ENCODE results near the gene RAE1. TPM values are rescaled to one million over a fixed set of nuclear protein-coding genes. Genes with fewer than 3 reads are reported as not detected.

Gene RAE1
- total RNA-seq, 1 experiment from 2014 or later, result 53.1 TPM

DNA sequence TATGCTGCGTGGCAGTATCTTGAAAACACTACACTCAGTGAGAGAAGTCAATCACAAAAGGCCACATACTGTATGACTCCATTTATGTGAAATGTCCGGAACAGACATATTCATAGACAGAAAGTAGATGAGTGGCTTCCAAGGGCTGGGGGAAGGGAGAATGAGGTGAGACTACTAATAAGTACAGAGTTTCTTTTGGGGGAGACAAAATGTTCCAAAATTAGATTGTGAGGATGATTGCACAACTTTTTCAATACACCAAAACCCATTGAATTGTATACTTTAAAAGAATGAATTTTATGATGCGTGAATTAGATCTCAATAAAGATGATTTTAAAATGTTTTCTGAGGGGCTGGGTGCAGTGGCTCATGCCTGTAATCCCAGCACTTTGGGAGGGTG lies 30.7 kb upstream of the RAE1 start:
- WGBS (ENCODE audit: extremely low coverage, insufficient read length, low lambda C conversion rate), result no CpG with 5 or more reads among the region's 3 CpGs
- H3K4ac ChIP-seq (ENCODE audit: low read depth, low read length), result no peak overlapping the region
- H3K27me3 Mint-ChIP-seq (ENCODE audit: low read depth), result peaks cover 20% of the 10 kb centered on the region
- H2BK15ac ChIP-seq (ENCODE audit: low read depth, low read length), result no peak overlapping the region
- peaks cover 24 to 32% of the 10 kb centered on the region in 2 experiments for H3K4me1 Mint-ChIP-seq
- H3K4me3 Mint-ChIP-seq, result no peak overlapping the region
- H3K79me2 ChIP-seq (ENCODE audit: insufficient read depth, low read length), result no peaks in the 10 kb centered on the region
- H2BK120ac ChIP-seq (ENCODE audit: low read depth, low read length, poor library complexity, severe bottlenecking), result no peak overlapping the region
- H3K79me1 ChIP-seq (ENCODE audit: insufficient read depth, low read depth, low read length, poor library complexity, severe bottlenecking), result no peaks in the 10 kb centered on the region
- no peak overlapping the region for H2AFZ ChIP-seq (ENCODE audit: low read length)
- H3K56ac ChIP-seq (ENCODE audit: insufficient read length, low read depth, low read length), result no peak overlapping the region
- H3K23me2 ChIP-seq (ENCODE audit: insufficient read length, low read depth, low read length, poor library complexity, severe bottlenecking), result no peaks in the 10 kb centered on the region
- no peak overlapping the region for H3K14ac ChIP-seq (ENCODE audit: insufficient read depth, low read length)
- H3K27ac Mint-ChIP-seq, result no peak overlapping the region
- no peak overlapping the region for H3K4me2 ChIP-seq (ENCODE audit: insufficient read depth, insufficient read length, low read length)
- H3K27ac ChIP-seq (ENCODE audit: insufficient read length, low read depth, low read length), result no peak overlapping the region
- H4K8ac ChIP-seq (replicated peaks; ENCODE audit: insufficient read length, low read depth, low read length), result no peak overlapping the region
- H3K18ac ChIP-seq (ENCODE audit: insufficient read length, low read depth, low read length), result no peak overlapping the region
- TF ChIP-seq, protein P1, sequence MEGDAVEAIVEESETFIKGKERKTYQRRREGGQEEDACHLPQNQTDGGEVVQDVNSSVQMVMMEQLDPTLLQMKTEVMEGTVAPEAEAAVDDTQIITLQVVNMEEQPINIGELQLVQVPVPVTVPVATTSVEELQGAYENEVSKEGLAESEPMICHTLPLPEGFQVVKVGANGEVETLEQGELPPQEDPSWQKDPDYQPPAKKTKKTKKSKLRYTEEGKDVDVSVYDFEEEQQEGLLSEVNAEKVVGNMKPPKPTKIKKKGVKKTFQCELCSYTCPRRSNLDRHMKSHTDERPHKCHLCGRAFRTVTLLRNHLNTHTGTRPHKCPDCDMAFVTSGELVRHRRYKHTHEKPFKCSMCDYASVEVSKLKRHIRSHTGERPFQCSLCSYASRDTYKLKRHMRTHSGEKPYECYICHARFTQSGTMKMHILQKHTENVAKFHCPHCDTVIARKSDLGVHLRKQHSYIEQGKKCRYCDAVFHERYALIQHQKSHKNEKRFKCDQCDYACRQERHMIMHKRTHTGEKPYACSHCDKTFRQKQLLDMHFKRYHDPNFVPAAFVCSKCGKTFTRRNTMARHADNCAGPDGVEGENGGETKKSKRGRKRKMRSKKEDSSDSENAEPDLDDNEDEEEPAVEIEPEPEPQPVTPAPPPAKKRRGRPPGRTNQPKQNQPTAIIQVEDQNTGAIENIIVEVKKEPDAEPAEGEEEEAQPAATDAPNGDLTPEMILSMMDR (conservative IDR thresholded peaks at IDR 0.05), result no peak
- no peak overlapping the region for H3K23ac ChIP-seq (ENCODE audit: insufficient read length, low read depth, low read length)
- no peaks in the 10 kb centered on the region for H3K4me1 ChIP-seq (ENCODE audit: insufficient read depth, low read length)
- no peak overlapping the region for H2BK5ac ChIP-seq (ENCODE audit: insufficient read length, low read length)
- no peak overlapping the region for H4K91ac ChIP-seq (ENCODE audit: insufficient read length, low read depth, low read length)
- no peak overlapping the region for H2BK12ac ChIP-seq (ENCODE audit: insufficient read length, low read depth, low read length)
- no peaks in the 10 kb centered on the region for H4K20me1 ChIP-seq (ENCODE audit: control insufficient read depth, insufficient read depth, insufficient read length)
- H3K9me3 Mint-ChIP-seq, result no peaks in the 10 kb centered on the region
- H2AK5ac ChIP-seq (ENCODE audit: insufficient read length, low read length), result no peak overlapping the region
- H3T11ph ChIP-seq (ENCODE audit: low read length), result no peak overlapping the region
- DNase-seq, result no peak
- no peaks in the 10 kb centered on the region for H3K27me3 ChIP-seq (ENCODE audit: insufficient read depth, low read length)
- no peaks in the 10 kb centered on the region for H3K36me3 Mint-ChIP-seq (ENCODE audit: insufficient read depth in 1 of 3, low read depth in 3 of 3)
- H4K5ac ChIP-seq (ENCODE audit: insufficient read length, low read depth, low read length), result no peak overlapping the region
- no peak overlapping the region for H3K9ac ChIP-seq (ENCODE audit: extremely low read depth, insufficient read length, low read length)
- H3K9me3 ChIP-seq (ENCODE audit: control insufficient read depth, low read depth, low read length), result no peaks in the 10 kb centered on the region
- no peak overlapping the region for H2BK20ac ChIP-seq (ENCODE audit: low read depth, low read length, poor library complexity, severe bottlenecking)
